Effector memory CD4-positive, alpha-beta T cell (primary cell): ENCODE data around the gene CLEC4G.

Source experiments
- DNase-seq, 3 donors: peaks; one replicate each; pipeline ENCODE4 v3.0.0-alpha.2; 2020
- H3K27ac ChIP-seq: 2 replicates; pipeline ENCODE4 v1.7.0; 2013; ENCODE audit warnings: mild to moderate bottlenecking, low read length, moderate library complexity; ENCODE audit not compliant: insufficient read depth, poor library complexity, severe bottlenecking
- H3K27me3 ChIP-seq: replicated peaks from 2 replicates; pipeline ENCODE4 v1.7.0; 2013; ENCODE audit warnings: mild to moderate bottlenecking, low read length; ENCODE audit not compliant: insufficient read depth, control insufficient read depth, poor library complexity, severe bottlenecking
- H3K36me3 ChIP-seq: 2 replicates; pipeline ENCODE4 v1.7.0; 2013; ENCODE audit warnings: mild to moderate bottlenecking, low read length, moderate library complexity; ENCODE audit not compliant: control insufficient read depth, insufficient read depth
- H3K4me1 ChIP-seq: 2 replicates; pipeline ENCODE4 v1.7.0; 2013; ENCODE audit warnings: low read length, mild to moderate bottlenecking; ENCODE audit not compliant: control insufficient read depth, insufficient read depth, poor library complexity, severe bottlenecking
- H3K4me3 ChIP-seq: 2 replicates; pipeline ENCODE4 v1.7.0; 2013; ENCODE audit warnings: low read length, low read depth, mild to moderate bottlenecking; ENCODE audit not compliant: insufficient read depth, poor library complexity, severe bottlenecking
- H3K9me3 ChIP-seq: 2 replicates; pipeline ENCODE4 v1.7.0; 2013; ENCODE audit warnings: mild to moderate bottlenecking, low read length, moderate library complexity; ENCODE audit not compliant: control insufficient read depth
- total RNA-seq, 3 donors: gene quantifications; one replicate each; lab custom pipeline; 2026; lab: John Stamatoyannopoulos, UW

Gene CLEC4G
- total RNA-seq = 0 reads per million in 3 donors

- Histone ChIP-seq H3K27ac (no peak within 1 kb of the TSS), H3K4me1 (peaks cover 10% of the 10 kb centered on the region), H3K36me3 (no peaks in the 10 kb centered on the region), H3K9me3 (no peaks in the 10 kb centered on the region), H3K27me3 (peaks cover 28% of the 10 kb centered on the region), H3K4me3 (no peak within 1 kb of the TSS)
- DNase-seq = no peak
Measured at GRCh38 chr19:7732045-7732444, at the start of gene CLEC4G. CLEC4G (minus strand) TSS chr19:7732110; CDS start chr19:7732102, 8 bp downstream.

- Histone ChIP-seq H3K4me3 (no peak overlapping the region), H3K27me3 (no peaks in the 10 kb centered on the region)
Measured at GRCh38 chr19:7781157-7781556, 49.2 kb upstream of the CLEC4G start.

GRCh38 chr19:7779631-7780486, 47.9 kb upstream of the CLEC4G start:
- no peaks in the 10 kb centered on the region for H3K4me1 ChIP-seq
- H3K9me3 ChIP-seq = no peaks in the 10 kb centered on the region
- no peak for DNase-seq
- no peak overlapping the region for H3K4me3 ChIP-seq
- no peak overlapping the region for H3K27ac ChIP-seq
- no peaks in the 10 kb centered on the region for H3K36me3 ChIP-seq
- no peaks in the 10 kb centered on the region for H3K27me3 ChIP-seq

More at GRCh38 chr19:7781157-7781556, 49.2 kb upstream of the CLEC4G start:
- H3K4me1 ChIP-seq = no peaks in the 10 kb centered on the region
- DNase-seq = no peak
- H3K27ac ChIP-seq = no peak overlapping the region
- H3K9me3 ChIP-seq = no peaks in the 10 kb centered on the region
- no peaks in the 10 kb centered on the region for H3K36me3 ChIP-seq

GRCh38 chr19:7778081-7778480, 46.2 kb upstream of the CLEC4G start:
- H3K4me3 ChIP-seq = no peak overlapping the region
- no peaks in the 10 kb centered on the region for H3K36me3 ChIP-seq
- no peaks in the 10 kb centered on the region for H3K27me3 ChIP-seq
- DNase-seq = no peak
- no peaks in the 10 kb centered on the region for H3K9me3 ChIP-seq
- H3K4me1 ChIP-seq = no peaks in the 10 kb centered on the region
- no peak overlapping the region for H3K27ac ChIP-seq

- Histone ChIP-seq H3K9me3 (no peaks in the 10 kb centered on the region), H3K4me1 (peaks cover 7% of the 10 kb centered on the region), H3K36me3 (no peaks in the 10 kb centered on the region), H3K27me3 (no peaks in the 10 kb centered on the region), H3K4me3 (no peak overlapping the region), H3K27ac (no peak overlapping the region)
- no peak for DNase-seq
Measured at GRCh38 chr19:7775761-7776160, 43.9 kb upstream of the CLEC4G start.

GRCh38 chr19:7773841-7774240, 41.9 kb upstream of the CLEC4G start:
- Histone ChIP-seq H3K36me3 (no peaks in the 10 kb centered on the region), H3K4me3 (no peak overlapping the region), H3K4me1 (peaks cover 7% of the 10 kb centered on the region), H3K27ac (no peak overlapping the region), H3K9me3 (no peaks in the 10 kb centered on the region), H3K27me3 (no peaks in the 10 kb centered on the region)
- DNase-seq = no peak

GRCh38 chr19:7772752-7773291, 40.9 kb upstream of the CLEC4G start:
- peak overlapping the region; percentile 12 for H3K4me3 ChIP-seq
- H3K27ac ChIP-seq = no peak overlapping the region
- H3K27me3 ChIP-seq = no peaks in the 10 kb centered on the region
- H3K9me3 ChIP-seq = no peaks in the 10 kb centered on the region
- H3K36me3 ChIP-seq = no peaks in the 10 kb centered on the region
- peaks cover 7% of the 10 kb centered on the region for H3K4me1 ChIP-seq
- DNase-seq = no peak

- Histone ChIP-seq H3K4me1 (peaks cover 7% of the 10 kb centered on the region), H3K36me3 (no peaks in the 10 kb centered on the region)
Measured at GRCh38 chr19:7771072-7771471, 39.2 kb upstream of the CLEC4G start.

GRCh38 chr19:7769171-7769570, 37.3 kb upstream of the CLEC4G start:
- H3K27ac ChIP-seq = no peak overlapping the region
- H3K9me3 ChIP-seq = no peaks in the 10 kb centered on the region
- no peak overlapping the region for H3K4me3 ChIP-seq
- no peaks in the 10 kb centered on the region for H3K27me3 ChIP-seq
- no peaks in the 10 kb centered on the region for H3K36me3 ChIP-seq
- H3K4me1 ChIP-seq = peaks cover 7% of the 10 kb centered on the region
- no peak for DNase-seq

More at GRCh38 chr19:7771072-7771471, 39.2 kb upstream of the CLEC4G start:
- no peak overlapping the region for H3K4me3 ChIP-seq
- no peak for DNase-seq
- H3K9me3 ChIP-seq = no peaks in the 10 kb centered on the region
- H3K27me3 ChIP-seq = no peaks in the 10 kb centered on the region
- no peak overlapping the region for H3K27ac ChIP-seq

- Histone ChIP-seq H3K27ac (no peak overlapping the region), H3K27me3 (no peaks in the 10 kb centered on the region), H3K36me3 (no peaks in the 10 kb centered on the region), H3K4me3 (no peak overlapping the region), H3K9me3 (no peaks in the 10 kb centered on the region), H3K4me1 (peaks cover 4% of the 10 kb centered on the region)
- DNase-seq = no peak
Measured at GRCh38 chr19:7767487-7767886, 35.6 kb upstream of the CLEC4G start.
